Measurements from ENCODE around the gene MCF2L. TPM values are rescaled to one million over a fixed set of nuclear protein-coding genes. Genes with fewer than 3 reads are reported as not detected.

MCF2L gene
- total and polyA plus RNA-seq, 10 of the 15 experiments (the other 5 are each of a cell fraction or from before 2014, with no cell fraction given) = 0.06 to 1.1 (median 0.21) TPM; not detected in 2

DNA sequence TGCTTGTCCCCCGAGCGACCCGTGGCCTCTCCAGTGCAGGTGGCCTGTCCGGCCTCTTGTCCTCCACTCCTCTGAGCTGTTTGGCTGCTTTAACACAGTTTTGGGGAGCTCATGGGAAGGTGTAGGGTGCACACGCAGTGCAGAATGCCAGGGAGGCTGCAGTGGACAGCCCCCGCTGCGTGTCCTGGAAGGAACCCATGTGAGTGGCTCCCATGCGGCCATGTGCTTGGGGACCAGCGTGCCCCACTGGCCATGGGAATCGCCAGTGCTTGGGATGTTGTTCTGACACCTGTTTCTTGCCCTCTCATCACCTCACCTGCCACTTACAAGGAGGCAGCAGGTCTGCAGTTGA lies 114.0 kb downstream of the MCF2L start:
- intact Hi-C loops (cut with micrococcal nuclease; ENCODE audit: unreplicated experiment) (no loop called here), in situ Hi-C loops (cut with MboI) (no loop called here)
- Histone ChIP-seq H3K9ac (ENCODE audit: control insufficient read depth, insufficient read depth, low read length) (no peak overlapping the region), H3K27ac (ENCODE audit: control insufficient read depth, insufficient read depth) (no peak overlapping the region), H3K4me3 (no peak overlapping the region), H3K27me3 (replicated peaks in 1 of 2; ENCODE audit: control insufficient read depth in 2 of 2, insufficient read depth in 2 of 2, low read length in 1 of 2) (no peaks in the 10 kb centered on the region), H3K4me1 (ENCODE audit: control insufficient read depth, insufficient read depth, low read length) (no peaks in the 10 kb centered on the region), H2AFZ (ENCODE audit: control insufficient read depth, low read depth, low read length) (no peak overlapping the region), H3K79me2 (ENCODE audit: control insufficient read depth, insufficient read depth, low read length) (no peaks in the 10 kb centered on the region), H3K36me3 (ENCODE audit: control insufficient read depth in 2 of 2, insufficient read depth in 2 of 2, low read length in 1 of 2) (no peaks in the 10 kb centered on the region), H4K20me1 (ENCODE audit: control insufficient read depth, insufficient read depth) (no peaks in the 10 kb centered on the region), H3K4me2 (ENCODE audit: control insufficient read depth, insufficient read depth) (no peak overlapping the region), H3K9me3 (replicated peaks; ENCODE audit: control insufficient read depth, insufficient read depth, low read length) (no peaks in the 10 kb centered on the region)
- DNase-seq (ENCODE audit: low read depth, low spot score) (no peak), ATAC-seq (no peak), FAIRE-seq (no peak)
- WGBS (ENCODE audit: insufficient coverage, insufficient replicate concordance, low lambda C conversion rate, missing lambda C conversion rate) = 20% methylated on average over 10 of the region's 10 CpGs
- no TSS peak for BruUV-seq (replicated peaks)
- ChIA-PET RAD21 (ENCODE audit: unreplicated experiment) (no interaction called here), POLR2A (no interaction called here), CTCF (no interaction called here), SMC1A (ENCODE audit: uncharacterized antibody, unreplicated experiment) (no interaction called here)
- TF ChIP-seq MYB (IDR thresholded peaks at IDR 0.05; ENCODE audit: borderline replicate concordance, low read depth, low read length) (no peak), BHLHE40 (IDR thresholded peaks at IDR 0.05; ENCODE audit: borderline replicate concordance in 1 of 2, low read depth in 2 of 2, low read length in 1 of 2) (no peak), MXI1 (IDR thresholded peaks at IDR 0.05; ENCODE audit: low read depth, low read length) (no peak), ETV6 (conservative IDR thresholded peaks at IDR 0.05 in 1 of 2, IDR thresholded peaks at IDR 0.05 in 1 of 2; ENCODE audit: borderline replicate concordance in 1 of 2, low read depth in 1 of 2) (no peak), WRNIP1 (IDR thresholded peaks at IDR 0.05; ENCODE audit: borderline replicate concordance, low read depth, low read length) (no peak), JUNB (IDR thresholded peaks at IDR 0.05) (no peak), TBL1XR1 (IDR thresholded peaks at IDR 0.05; ENCODE audit: low read depth, low read length) (no peak)
- TF ChIP-seq, protein P1, sequence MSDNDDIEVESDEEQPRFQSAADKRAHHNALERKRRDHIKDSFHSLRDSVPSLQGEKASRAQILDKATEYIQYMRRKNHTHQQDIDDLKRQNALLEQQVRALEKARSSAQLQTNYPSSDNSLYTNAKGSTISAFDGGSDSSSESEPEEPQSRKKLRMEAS (IDR thresholded peaks at IDR 0.05; ENCODE audit: low read depth, low read length) = no peak
